GM12874 (cell line): ENCODE results near the gene PKP3.

Experiments
- TF ChIP-seq, protein P1 (sequence below): IDR thresholded peaks from 2 replicates; pipeline ENCODE4 v1.5.1; 2011; ENCODE audit warnings: low read depth, mild to moderate bottlenecking, control low read depth, low read length, moderate library complexity; ENCODE audit not compliant: insufficient read depth

PKP3 gene

GRCh38 chr11:406796-407650 is 13.0 kb downstream of the PKP3 start:
- TF ChIP-seq, protein P1, sequence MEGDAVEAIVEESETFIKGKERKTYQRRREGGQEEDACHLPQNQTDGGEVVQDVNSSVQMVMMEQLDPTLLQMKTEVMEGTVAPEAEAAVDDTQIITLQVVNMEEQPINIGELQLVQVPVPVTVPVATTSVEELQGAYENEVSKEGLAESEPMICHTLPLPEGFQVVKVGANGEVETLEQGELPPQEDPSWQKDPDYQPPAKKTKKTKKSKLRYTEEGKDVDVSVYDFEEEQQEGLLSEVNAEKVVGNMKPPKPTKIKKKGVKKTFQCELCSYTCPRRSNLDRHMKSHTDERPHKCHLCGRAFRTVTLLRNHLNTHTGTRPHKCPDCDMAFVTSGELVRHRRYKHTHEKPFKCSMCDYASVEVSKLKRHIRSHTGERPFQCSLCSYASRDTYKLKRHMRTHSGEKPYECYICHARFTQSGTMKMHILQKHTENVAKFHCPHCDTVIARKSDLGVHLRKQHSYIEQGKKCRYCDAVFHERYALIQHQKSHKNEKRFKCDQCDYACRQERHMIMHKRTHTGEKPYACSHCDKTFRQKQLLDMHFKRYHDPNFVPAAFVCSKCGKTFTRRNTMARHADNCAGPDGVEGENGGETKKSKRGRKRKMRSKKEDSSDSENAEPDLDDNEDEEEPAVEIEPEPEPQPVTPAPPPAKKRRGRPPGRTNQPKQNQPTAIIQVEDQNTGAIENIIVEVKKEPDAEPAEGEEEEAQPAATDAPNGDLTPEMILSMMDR, result peak; percentile 33; the same call in 1 of the 2 replicates

GRCh38 chr11:407651-408123 is 13.7 kb downstream of the PKP3 start:
- TF ChIP-seq, protein P1, result no peak

DNA sequence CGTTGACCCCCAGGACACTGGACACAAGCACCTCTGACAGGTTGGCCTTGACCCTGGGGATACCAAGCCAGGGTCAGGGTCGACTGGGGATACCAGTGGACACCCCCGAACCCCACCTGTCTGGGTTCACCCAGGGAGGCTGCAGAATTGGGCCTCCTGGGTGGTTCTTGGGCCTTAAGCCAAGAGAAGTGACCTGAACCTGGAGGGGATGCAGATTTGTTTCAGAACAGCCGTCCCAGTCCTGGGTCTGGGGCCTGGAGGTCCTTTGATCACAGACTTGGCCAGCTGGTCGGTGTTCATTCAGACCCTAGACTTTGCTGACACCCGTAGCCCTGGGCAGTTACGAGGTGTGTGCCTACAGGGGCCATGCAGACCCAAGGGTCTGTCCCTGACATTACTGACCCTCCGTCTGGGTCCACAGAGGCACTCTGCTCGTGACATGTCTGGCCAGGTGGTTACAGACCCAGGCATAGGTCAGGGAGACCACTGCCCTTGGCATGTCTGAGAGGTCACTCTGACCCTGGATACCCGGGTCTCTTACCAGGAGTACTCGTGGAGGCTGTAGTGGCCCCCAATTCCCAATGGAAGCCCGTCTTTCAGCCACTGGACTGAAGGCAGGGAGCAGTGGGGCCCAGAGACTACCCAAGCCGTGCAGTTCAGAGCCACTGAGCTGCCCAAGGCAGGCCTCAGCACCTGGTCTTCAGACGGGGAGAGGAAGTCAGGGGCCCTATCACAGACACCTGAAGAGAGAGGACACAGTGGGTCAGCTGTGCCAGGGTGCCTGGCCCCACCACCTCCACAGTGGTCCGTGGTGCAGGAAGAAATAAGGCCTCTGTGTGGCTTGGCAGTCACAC is 14.4 kb downstream of the PKP3 start:
- TF ChIP-seq, protein P1, result no peak

DNA sequence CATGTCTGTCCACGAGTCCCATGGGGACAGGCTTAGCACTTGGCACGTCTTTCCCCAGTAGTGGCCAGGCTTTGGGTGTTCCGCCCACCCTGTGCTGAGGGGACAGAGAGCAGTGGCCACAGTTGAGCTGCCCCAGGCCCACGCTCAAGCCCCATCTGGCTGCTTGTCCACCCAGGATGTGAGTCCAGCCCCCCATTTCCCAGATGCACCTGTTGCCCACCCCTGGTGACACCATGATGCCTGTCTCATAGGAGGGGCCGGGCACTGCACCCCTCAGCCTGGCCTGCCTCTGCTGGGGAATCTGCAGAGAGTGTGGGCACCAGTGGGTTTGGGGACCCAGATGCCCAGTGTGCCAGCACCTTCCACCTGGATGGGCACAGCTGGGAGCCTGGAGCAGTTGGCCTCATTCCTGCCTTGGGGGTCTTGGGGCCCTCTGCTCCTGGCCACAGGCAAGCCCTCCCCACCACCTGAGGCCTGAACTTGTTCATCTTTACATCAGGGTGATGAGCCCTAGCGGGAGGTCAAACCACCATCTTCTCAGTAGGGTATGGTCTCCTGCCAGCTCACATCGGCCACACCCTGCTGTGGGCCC is 15.1 kb downstream of the PKP3 start:
- TF ChIP-seq, protein P1, result no peak

DNA sequence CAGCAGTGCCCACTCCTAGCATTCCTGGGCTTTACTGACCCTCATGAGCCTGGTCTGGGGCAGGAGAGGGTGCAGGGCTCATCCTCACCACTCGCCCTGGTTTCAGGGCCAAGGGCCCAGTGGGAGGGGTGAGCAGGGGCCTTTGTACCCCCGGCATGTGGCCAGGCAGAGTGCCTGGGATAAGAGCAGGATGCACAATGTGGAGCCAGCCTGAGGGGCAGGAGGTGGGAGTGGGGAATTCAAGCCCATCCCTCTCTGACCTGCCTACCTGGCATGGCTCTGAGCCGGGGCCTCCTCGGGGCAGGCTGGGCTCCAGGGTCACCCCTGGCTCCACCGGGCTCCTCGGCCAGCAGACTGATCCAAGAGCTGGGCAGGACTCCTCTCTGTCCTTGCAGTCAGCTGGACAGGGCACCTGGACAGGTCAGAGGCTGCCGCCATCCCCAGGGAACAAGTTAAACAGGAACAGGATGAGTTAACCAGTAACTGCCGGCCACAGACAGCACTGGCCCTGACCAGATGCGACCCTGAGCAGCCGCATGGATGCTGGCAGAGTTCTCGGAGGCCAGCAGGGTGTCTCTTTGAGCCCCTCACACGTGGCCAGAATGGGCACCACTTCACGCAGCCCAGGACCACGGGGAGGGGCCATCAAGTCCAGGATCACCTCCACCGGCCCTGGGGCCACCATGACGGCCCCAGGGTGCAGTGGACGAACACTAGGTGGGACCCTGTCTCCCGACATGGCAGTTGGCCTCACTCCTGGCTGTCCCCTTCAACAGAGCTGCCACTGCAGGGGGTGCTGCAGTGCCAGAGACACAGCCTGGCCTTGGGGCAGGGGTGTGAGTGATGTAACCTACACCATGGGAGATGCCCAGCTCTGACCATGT is 15.8 kb downstream of the PKP3 start:
- TF ChIP-seq, protein P1, result no peak

- TF ChIP-seq, protein P1, result no peak
These were observed 18.7 kb downstream of the PKP3 start for GRCh38 chr11:412641-413119.
